WTC11 (cell line): ENCODE results near the gene USP4.

Experiments
- CREM ChIP-seq: sonication (generic); formaldehyde crosslinking; IDR thresholded peaks from 2 replicates; pipeline ENCODE4 v1.8.1; 2022; ENCODE audit warnings: mild to moderate bottlenecking, missing genetic modification reagents, moderate library complexity
- EMX1 ChIP-seq: fragments of 250-450 bp; sonication (Bioruptor Pico); IDR thresholded peaks from 2 replicates; pipeline ENCODE4 v1.8.0; 2021; ENCODE audit warnings: mild to moderate bottlenecking
- NR1H2 ChIP-seq: sonication (generic); formaldehyde crosslinking; IDR thresholded peaks from 2 replicates; pipeline ENCODE4 v1.9.0; 2021; ENCODE audit warnings: mild to moderate bottlenecking, moderate library complexity, missing genetic modification reagents
- NR2C2 ChIP-seq: sonication (generic); formaldehyde crosslinking; IDR thresholded peaks from 2 replicates; pipeline ENCODE4 v1.8.0; 2022; ENCODE audit warnings: mild to moderate bottlenecking, missing genetic modification reagents
- NR3C1 ChIP-seq: sonication (generic); formaldehyde crosslinking; conservative IDR thresholded peaks from 2 replicates; pipeline ENCODE4 v1.8.1; 2023; ENCODE audit warnings: low read depth, mild to moderate bottlenecking, missing genetic modification reagents
- SMAD3 ChIP-seq: sonication (generic); formaldehyde crosslinking; IDR thresholded peaks from 2 replicates; pipeline ENCODE4 v1.8.0; 2022; ENCODE audit warnings: missing genetic modification reagents, mild to moderate bottlenecking, borderline replicate concordance
- ZNF416 ChIP-seq: fragments of 250-450 bp; sonication (Bioruptor Pico); IDR thresholded peaks from 2 replicates; pipeline ENCODE4 v1.9.0; 2021; ENCODE audit warnings: mild to moderate bottlenecking, inconsistent platforms
- TF ChIP-seq, protein P1 (sequence below): fragments of 200-600 bp; IDR thresholded peaks from 2 replicates; pipeline ENCODE4 v1.8.0; 2022; ENCODE audit warnings: antibody characterized with exemption
- TF ChIP-seq, protein P2 (sequence below): sonication (generic); formaldehyde crosslinking; IDR thresholded peaks from 2 replicates; pipeline ENCODE4 v1.8.1; 2023; ENCODE audit warnings: mild to moderate bottlenecking, missing genetic modification reagents, borderline replicate concordance
- TF ChIP-seq, protein P3 (sequence below): sonication (generic); formaldehyde crosslinking; IDR thresholded peaks from 2 replicates; pipeline ENCODE4 v1.8.0; 2022; ENCODE audit warnings: mild to moderate bottlenecking, missing genetic modification reagents

GRCh38 chr3:49339941-49340800 is at the start of gene USP4:
- TF ChIP-seq, protein P1, sequence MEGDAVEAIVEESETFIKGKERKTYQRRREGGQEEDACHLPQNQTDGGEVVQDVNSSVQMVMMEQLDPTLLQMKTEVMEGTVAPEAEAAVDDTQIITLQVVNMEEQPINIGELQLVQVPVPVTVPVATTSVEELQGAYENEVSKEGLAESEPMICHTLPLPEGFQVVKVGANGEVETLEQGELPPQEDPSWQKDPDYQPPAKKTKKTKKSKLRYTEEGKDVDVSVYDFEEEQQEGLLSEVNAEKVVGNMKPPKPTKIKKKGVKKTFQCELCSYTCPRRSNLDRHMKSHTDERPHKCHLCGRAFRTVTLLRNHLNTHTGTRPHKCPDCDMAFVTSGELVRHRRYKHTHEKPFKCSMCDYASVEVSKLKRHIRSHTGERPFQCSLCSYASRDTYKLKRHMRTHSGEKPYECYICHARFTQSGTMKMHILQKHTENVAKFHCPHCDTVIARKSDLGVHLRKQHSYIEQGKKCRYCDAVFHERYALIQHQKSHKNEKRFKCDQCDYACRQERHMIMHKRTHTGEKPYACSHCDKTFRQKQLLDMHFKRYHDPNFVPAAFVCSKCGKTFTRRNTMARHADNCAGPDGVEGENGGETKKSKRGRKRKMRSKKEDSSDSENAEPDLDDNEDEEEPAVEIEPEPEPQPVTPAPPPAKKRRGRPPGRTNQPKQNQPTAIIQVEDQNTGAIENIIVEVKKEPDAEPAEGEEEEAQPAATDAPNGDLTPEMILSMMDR, result no peak
- TF ChIP-seq NR3C1 (CRISPR knock-in tag) (peak; percentile 81; the same call in 1 of the 2 replicates), SMAD3 (CRISPR knock-in tag) (no peak; the same call in 1 of the 2 replicates), NR1H2 (CRISPR knock-in tag) (peak; percentile 25; the same call in 1 of the 2 replicates), EMX1 (CRISPR knock-in tag) (peak; percentile 33; the same call in 1 of the 2 replicates), CREM (0 out of 2 replicates have a peak, but pooled peaks have one; percentile 52), NR2C2 (CRISPR knock-in tag) (no peak; the same call in 1 of the 2 replicates), ZNF416 (no peak)
- TF ChIP-seq, protein P2, sequence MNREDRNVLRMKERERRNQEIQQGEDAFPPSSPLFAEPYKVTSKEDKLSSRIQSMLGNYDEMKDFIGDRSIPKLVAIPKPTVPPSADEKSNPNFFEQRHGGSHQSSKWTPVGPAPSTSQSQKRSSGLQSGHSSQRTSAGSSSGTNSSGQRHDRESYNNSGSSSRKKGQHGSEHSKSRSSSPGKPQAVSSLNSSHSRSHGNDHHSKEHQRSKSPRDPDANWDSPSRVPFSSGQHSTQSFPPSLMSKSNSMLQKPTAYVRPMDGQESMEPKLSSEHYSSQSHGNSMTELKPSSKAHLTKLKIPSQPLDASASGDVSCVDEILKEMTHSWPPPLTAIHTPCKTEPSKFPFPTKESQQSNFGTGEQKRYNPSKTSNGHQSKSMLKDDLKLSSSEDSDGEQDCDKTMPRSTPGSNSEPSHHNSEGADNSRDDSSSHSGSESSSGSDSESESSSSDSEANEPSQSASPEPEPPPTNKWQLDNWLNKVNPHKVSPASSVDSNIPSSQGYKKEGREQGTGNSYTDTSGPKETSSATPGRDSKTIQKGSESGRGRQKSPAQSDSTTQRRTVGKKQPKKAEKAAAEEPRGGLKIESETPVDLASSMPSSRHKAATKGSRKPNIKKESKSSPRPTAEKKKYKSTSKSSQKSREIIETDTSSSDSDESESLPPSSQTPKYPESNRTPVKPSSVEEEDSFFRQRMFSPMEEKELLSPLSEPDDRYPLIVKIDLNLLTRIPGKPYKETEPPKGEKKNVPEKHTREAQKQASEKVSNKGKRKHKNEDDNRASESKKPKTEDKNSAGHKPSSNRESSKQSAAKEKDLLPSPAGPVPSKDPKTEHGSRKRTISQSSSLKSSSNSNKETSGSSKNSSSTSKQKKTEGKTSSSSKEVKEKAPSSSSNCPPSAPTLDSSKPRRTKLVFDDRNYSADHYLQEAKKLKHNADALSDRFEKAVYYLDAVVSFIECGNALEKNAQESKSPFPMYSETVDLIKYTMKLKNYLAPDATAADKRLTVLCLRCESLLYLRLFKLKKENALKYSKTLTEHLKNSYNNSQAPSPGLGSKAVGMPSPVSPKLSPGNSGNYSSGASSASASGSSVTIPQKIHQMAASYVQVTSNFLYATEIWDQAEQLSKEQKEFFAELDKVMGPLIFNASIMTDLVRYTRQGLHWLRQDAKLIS, result peak; percentile 59; the same call in 1 of the 2 replicates
- TF ChIP-seq, protein P3, sequence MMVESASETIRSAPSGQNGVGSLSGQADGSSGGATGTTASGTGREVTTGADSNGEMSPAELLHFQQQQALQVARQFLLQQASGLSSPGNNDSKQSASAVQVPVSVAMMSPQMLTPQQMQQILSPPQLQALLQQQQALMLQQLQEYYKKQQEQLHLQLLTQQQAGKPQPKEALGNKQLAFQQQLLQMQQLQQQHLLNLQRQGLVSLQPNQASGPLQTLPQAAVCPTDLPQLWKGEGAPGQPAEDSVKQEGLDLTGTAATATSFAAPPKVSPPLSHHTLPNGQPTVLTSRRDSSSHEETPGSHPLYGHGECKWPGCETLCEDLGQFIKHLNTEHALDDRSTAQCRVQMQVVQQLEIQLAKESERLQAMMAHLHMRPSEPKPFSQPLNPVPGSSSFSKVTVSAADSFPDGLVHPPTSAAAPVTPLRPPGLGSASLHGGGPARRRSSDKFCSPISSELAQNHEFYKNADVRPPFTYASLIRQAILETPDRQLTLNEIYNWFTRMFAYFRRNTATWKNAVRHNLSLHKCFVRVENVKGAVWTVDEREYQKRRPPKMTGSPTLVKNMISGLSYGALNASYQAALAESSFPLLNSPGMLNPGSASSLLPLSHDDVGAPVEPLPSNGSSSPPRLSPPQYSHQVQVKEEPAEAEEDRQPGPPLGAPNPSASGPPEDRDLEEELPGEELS (CRISPR knock-in tag), result peak; percentile 92
